Measurements from ENCODE around the gene HRH3. TPM values are rescaled to one million over a fixed set of nuclear protein-coding genes. Genes with fewer than 3 reads are reported as not detected.

HRH3 gene
- total RNA-seq, 6 experiments from 2014 or later = not detected

DNA sequence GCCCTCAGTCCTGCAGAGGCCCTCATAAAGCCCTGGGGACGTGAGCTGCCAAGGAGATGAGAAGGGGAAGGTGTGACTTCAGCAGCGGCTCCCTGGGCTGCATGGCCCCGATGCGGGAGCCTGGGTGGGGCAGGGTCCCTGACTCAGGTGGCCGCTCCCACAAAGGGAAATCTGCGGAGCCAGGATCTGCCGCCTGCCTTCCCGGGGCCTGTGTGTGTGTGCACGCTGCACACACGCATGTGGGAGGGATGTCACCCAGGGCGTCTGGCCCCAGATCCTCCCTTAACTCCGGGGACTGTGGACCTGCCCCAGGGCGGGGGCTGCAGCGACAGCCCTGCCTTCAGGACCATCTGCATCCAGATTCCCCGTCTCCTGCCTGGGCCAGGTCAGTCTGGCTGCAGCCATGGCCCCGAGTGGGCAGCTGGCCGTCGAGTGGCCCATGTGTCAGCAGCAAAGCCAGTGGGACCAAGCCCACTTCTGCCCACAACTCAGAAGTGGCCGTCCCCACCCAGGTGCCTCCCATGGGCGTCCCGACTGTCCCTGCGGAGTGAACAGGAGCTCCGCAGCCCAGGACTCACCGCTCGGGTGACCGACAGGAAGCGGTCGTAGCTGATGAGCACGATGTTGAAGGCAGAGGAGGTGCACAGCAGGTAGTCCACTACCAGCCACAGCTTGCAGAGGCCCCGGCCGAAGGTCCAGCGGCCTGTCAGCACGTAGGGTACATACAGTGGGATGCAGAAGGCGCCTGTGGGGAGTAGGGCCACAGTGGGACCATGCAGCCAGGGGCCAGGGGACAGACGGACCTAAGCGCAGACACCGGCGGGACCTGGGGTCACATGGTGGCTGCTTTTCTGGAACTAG, 1.9 kb downstream of the HRH3 start:
- Histone ChIP-seq H3K36me3 (no peaks in the 10 kb centered on the region), H3K4me3 (no peak overlapping the region), H3K4me1 (peaks cover 0 to 9% (median 0%) of the 10 kb centered on the region in 4 donors), H3K27ac (no peak overlapping the region), H3K9me3 (no peaks in the 10 kb centered on the region), H3K27me3 (peaks cover 0 to 13% of the 10 kb centered on the region in 2 donors)
- TF ChIP-seq, protein P1, sequence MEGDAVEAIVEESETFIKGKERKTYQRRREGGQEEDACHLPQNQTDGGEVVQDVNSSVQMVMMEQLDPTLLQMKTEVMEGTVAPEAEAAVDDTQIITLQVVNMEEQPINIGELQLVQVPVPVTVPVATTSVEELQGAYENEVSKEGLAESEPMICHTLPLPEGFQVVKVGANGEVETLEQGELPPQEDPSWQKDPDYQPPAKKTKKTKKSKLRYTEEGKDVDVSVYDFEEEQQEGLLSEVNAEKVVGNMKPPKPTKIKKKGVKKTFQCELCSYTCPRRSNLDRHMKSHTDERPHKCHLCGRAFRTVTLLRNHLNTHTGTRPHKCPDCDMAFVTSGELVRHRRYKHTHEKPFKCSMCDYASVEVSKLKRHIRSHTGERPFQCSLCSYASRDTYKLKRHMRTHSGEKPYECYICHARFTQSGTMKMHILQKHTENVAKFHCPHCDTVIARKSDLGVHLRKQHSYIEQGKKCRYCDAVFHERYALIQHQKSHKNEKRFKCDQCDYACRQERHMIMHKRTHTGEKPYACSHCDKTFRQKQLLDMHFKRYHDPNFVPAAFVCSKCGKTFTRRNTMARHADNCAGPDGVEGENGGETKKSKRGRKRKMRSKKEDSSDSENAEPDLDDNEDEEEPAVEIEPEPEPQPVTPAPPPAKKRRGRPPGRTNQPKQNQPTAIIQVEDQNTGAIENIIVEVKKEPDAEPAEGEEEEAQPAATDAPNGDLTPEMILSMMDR (IDR thresholded peaks at IDR 0.05) = no peak
- no peak for TF ChIP-seq POLR2A (IDR thresholded peaks at IDR 0.05)
- DNase-seq (no peak), ATAC-seq (no peak)
- 35% methylated on average over 8 of the region's 38 CpGs for WGBS (ENCODE audit: insufficient coverage, low coverage, low lambda C conversion rate, missing lambda C conversion rate)
- intact Hi-C loops (cut with DNase I) = no loop called here

DNA sequence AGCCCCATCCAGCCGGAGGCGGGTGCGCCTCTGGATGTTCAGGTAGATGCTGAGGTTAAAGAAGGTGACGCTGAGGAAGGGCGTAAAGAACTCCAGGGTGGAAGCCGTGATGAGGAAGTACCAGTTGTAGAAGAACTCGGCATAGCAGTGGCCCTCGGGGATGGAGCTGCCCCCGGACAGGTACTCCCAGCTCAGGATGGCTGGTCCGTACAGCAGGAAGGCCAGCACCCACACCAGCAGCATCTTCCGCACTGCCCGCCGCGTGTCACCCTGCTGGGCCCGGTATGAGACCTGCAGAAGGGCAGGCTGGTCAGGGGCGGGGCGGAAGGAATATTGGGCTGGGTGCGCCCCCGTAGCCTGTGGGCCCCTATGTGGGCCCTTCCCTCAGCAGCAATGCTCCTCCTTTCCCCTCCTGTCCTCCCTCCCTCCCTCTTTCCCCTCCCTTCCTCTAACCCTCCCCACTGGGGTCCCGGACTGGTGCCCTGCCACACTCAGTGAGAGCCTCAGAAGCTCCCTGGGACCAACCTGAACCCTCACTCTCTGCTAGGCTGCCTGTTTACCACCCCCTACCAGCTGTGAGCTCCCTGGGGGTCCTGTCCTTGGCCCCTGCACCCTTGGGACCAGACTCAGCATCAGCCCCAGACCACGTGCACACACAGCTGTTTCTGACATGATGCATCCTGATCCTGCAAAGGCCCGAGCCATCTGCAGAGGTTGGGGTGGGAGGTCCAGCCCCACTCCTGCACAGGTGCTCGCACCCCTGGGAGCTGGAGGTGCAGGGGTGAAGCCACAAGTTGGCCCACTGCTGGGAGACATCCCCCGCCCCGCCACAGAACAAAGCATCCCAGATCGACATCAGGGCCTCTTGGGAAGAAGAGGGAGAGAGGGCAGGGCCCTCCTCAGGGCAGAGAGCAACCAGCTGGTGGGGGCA, 3.2 kb downstream of the HRH3 start:
- ATAC-seq = no peak
- Histone ChIP-seq H3K27me3 (peaks cover 0 to 13% of the 10 kb centered on the region in 2 donors), H3K4me1 (peaks cover 0 to 9% (median 0%) of the 10 kb centered on the region in 4 donors), H3K9me3 (no peaks in the 10 kb centered on the region), H3K36me3 (no peaks in the 10 kb centered on the region), H3K4me3 (no peak overlapping the region), H3K27ac (no peak overlapping the region)
- no peak for DNase-seq
- intact Hi-C loops (cut with DNase I) = no loop called here
- TF ChIP-seq, protein P1 (IDR thresholded peaks at IDR 0.05) = no peak
- TF ChIP-seq POLR2A (IDR thresholded peaks at IDR 0.05) = no peak
- 18% methylated on average over 2 of the region's 26 CpGs for WGBS (ENCODE audit: insufficient coverage, low coverage, low lambda C conversion rate, missing lambda C conversion rate)

DNA sequence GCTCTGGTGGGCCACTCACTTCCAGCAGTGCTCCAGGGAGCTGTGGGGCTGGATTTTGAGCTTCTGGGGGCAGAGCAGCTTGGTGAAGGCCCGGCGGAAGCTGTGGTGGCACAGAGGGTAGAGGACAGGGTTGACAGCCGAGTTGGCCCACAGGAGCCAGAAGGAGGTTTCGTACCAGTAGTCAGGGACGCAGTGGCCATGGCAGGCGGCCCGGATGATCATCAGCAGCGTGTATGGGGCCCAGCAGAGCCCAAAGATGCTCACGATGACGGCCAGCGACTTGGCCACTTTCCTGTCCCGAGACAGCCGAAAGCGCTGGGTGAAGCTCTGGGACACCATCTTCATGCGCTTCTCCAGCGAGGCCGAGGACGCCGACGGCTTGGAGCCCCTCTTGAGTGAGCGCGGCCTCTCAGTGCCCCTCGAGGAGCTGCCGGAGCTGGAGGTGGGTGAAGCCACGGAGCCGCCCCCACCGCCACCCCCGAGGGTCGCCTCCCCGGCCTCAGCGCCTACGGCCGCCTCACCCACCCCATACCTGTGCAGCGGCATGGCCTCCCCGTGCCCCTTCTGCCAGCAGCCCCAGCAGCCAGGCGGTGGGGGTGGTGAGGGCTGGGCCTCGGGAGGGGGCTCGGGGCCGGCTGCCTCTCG, 4.0 kb downstream of the HRH3 start:
- no peaks in the 10 kb centered on the region for H3K9me3 ChIP-seq
- no peak for DNase-seq
- H3K27me3 ChIP-seq = peaks cover 0 to 13% of the 10 kb centered on the region in 2 donors
- intact Hi-C loops (cut with DNase I) = no loop called here
- 93% methylated on average over 3 of the region's 40 CpGs for WGBS (ENCODE audit: insufficient coverage, low coverage, low lambda C conversion rate, missing lambda C conversion rate)
- H3K4me1 ChIP-seq = peaks cover 0 to 9% (median 0%) of the 10 kb centered on the region in 4 donors
- no peak overlapping the region for H3K4me3 ChIP-seq
- ATAC-seq = no peak
- H3K36me3 ChIP-seq = no peaks in the 10 kb centered on the region
- H3K27ac ChIP-seq = no peak overlapping the region
- TF ChIP-seq POLR2A (IDR thresholded peaks at IDR 0.05) = no peak
- TF ChIP-seq, protein P1 (IDR thresholded peaks at IDR 0.05) = no peak
